ENCODE results near the gene SAPCD2.

SAPCD2 gene

GRCh38 chr9:137114613-137115393 is 44.4 kb upstream of the SAPCD2 start, which contains the start of gene DPP7:
DPP7 (minus strand) TSS chr9:137114733; CDS start chr9:137114713, 20 bp downstream.
- H3K4me3 ChIP-seq (ENCODE audit: low read length) = peak within 1 kb of the TSS; percentile 48
- DNase-seq (ENCODE audit: low read depth) = peak; percentile 48
- no peak for TF ChIP-seq CTCF (IDR thresholded peaks at IDR 0.05; ENCODE audit: insufficient read depth, low read depth, low read length, missing control alignments)

- peak overlapping the region; percentile 48 for H3K4me3 ChIP-seq (ENCODE audit: low read length)
- no peak for DNase-seq (ENCODE audit: low read depth)
- TF ChIP-seq CTCF (IDR thresholded peaks at IDR 0.05; ENCODE audit: insufficient read depth, low read depth, low read length, missing control alignments) = no peak
These were observed 43.9 kb upstream of the SAPCD2 start for GRCh38 chr9:137114220-137114612.

- DNase-seq (ENCODE audit: low read depth) = no peak
- no peak for TF ChIP-seq CTCF (IDR thresholded peaks at IDR 0.05; ENCODE audit: insufficient read depth, low read depth, low read length, missing control alignments)
- H3K4me3 ChIP-seq (ENCODE audit: low read length) = peak overlapping the region; percentile 27
These were observed 43.2 kb upstream of the SAPCD2 start for GRCh38 chr9:137113385-137114159.

GRCh38 chr9:137112564-137113384 is 42.4 kb upstream of the SAPCD2 start:
- no peak for DNase-seq (ENCODE audit: low read depth)
- no peak for TF ChIP-seq CTCF (IDR thresholded peaks at IDR 0.05; ENCODE audit: insufficient read depth, low read depth, low read length, missing control alignments)
- H3K4me3 ChIP-seq (ENCODE audit: low read length) = no peak overlapping the region

- H3K4me3 ChIP-seq (ENCODE audit: low read length) = no peak overlapping the region
- TF ChIP-seq CTCF (IDR thresholded peaks at IDR 0.05; ENCODE audit: insufficient read depth, low read depth, low read length, missing control alignments) = no peak
- no peak for DNase-seq (ENCODE audit: low read depth)
These were observed 41.6 kb upstream of the SAPCD2 start for GRCh38 chr9:137111788-137112563.

Data from epithelial cell of esophagus (primary cell).